Measurements from ENCODE around the gene BRD7. TPM values are rescaled to one million over a fixed set of nuclear protein-coding genes. Genes with fewer than 3 reads are reported as not detected.
A peak's percentile ranks its signal among the peaks of the same experiment; 100 is the strongest.

The BRD7 gene
- total and polyA plus RNA-seq, 7 donors = 34.2 to 56.4 (median 52.0) TPM

DNA sequence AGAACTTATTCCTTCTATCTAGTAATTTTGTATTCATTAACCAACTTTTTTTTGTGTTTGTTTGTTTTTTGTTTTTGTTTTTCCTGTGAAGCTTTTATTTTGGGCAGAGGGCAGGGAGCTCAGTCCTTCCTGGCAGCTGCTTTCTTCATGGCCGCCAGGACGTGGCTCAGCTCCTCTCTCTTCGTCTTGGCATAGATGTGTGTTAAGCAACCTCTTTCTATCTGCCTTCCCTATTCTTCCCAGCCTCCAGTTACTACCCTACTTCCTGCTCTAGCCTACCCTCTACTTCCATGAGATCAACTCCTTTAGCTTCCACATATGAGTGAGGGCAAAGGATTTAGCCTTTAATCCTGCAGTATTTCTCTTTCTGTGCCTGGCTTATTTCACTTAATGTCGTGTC is 8.2 kb upstream of the BRD7 start:
- TF ChIP-seq CTCF (IDR thresholded peaks at IDR 0.05) = no peak
- TF ChIP-seq POLR2AphosphoS5 (IDR thresholded peaks at IDR 0.05) = no peak
- no peak for TF ChIP-seq EP300 (IDR thresholded peaks at IDR 0.05)
- no peak for TF ChIP-seq POLR2A (IDR thresholded peaks at IDR 0.05)
- H3K4me1 ChIP-seq = peaks cover 0 to 18% (median 9%) of the 10 kb centered on the region in 4 donors
- 69 to 70% methylated on average over 4 of the region's 4 CpGs for WGBS, 2 donors

DNA sequence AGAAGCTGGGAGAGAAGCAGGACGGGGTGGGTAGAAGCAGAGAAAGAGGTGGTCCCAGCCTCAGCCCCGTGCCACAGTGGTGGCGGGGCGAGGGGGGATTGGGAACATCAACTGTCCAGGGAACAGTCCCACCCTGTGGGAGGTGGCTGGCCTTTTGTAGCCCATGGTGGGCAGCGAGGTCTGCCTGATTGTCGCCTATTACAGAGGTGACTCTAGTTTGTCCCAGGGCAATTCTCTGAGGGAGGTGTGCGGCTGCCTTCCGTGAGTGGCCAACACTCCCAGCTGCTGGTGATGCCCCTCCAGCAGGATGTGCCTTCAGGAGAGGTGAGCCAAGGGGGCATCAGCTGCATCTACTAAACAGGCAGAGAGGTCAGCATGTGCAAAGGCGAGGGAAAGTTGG is 5.0 kb upstream of the BRD7 start:
- intact Hi-C loops (cut with DNase I) = loop anchor here (2.0 kb wide), 2 partner anchors 175 to 253 kb away; partner anchors contain the start of gene NKD1
- Histone ChIP-seq H3K4me3 (no peak overlapping the region), H3K27ac (peak overlapping the region; percentile 67 to 84 (median 72)), H3K27me3 (no peaks in the 10 kb centered on the region), H3K4me1 (peaks cover 0 to 30% (median 10%) of the 10 kb centered on the region in 4 donors), H3K9me3 (no peaks in the 10 kb centered on the region), H3K36me3 (no peaks in the 10 kb centered on the region)
- whole genome bisulfite sequencing, 2 donors = 90 to 94% methylated on average over 9 of the region's 9 CpGs
- DNase-seq = no peak
- no peak for TF ChIP-seq EP300 (IDR thresholded peaks at IDR 0.05)
- TF ChIP-seq POLR2A (IDR thresholded peaks at IDR 0.05) = no peak
- no peak for TF ChIP-seq POLR2AphosphoS5 (IDR thresholded peaks at IDR 0.05)
- no peak for TF ChIP-seq CTCF (IDR thresholded peaks at IDR 0.05)

More for the DNA sequence above, 8.2 kb upstream of the BRD7 start:
- intact Hi-C loops (cut with DNase I) = no loop called here
- H3K27ac ChIP-seq = no peak overlapping the region
- DNase-seq = no peak
- H3K36me3 ChIP-seq = no peaks in the 10 kb centered on the region
- H3K9me3 ChIP-seq = no peaks in the 10 kb centered on the region
- H3K27me3 ChIP-seq = no peaks in the 10 kb centered on the region
- H3K4me3 ChIP-seq = no peak overlapping the region

- DNase-seq = no peak
- Histone ChIP-seq H3K27me3 (no peaks in the 10 kb centered on the region), H3K4me1 (peaks cover 0 to 30% (median 10%) of the 10 kb centered on the region in 4 donors), H3K36me3 (no peaks in the 10 kb centered on the region), H3K9me3 (no peaks in the 10 kb centered on the region), H3K4me3 (no peak overlapping the region), H3K27ac (peak overlapping the region; percentile 67 to 84 (median 72))
- 65 to 74% methylated on average over 4 of the region's 4 CpGs for WGBS, 2 donors
- TF ChIP-seq POLR2A (IDR thresholded peaks at IDR 0.05) (no peak), POLR2AphosphoS5 (IDR thresholded peaks at IDR 0.05) (no peak), EP300 (IDR thresholded peaks at IDR 0.05) (no peak), CTCF (IDR thresholded peaks at IDR 0.05) (no peak)
- intact Hi-C loops (cut with DNase I) = loop anchor here (2.0 kb wide), 2 partner anchors 175 to 253 kb away; partner anchors contain the start of gene NKD1
Measured at GRCh38 chr16:50373345-50373701, 4.5 kb upstream of the BRD7 start.

- WGBS, 2 donors = 79 to 81% methylated on average over 10 of the region's 10 CpGs
- H3K4me1 ChIP-seq = peaks cover 0 to 32% (median 12%) of the 10 kb centered on the region in 4 donors
- intact Hi-C loops (cut with DNase I) = loop anchor here (2.0 kb wide), 2 partner anchors 176 to 254 kb away; partner anchors contain the start of gene NKD1
- H3K27me3 ChIP-seq = no peaks in the 10 kb centered on the region
- no peaks in the 10 kb centered on the region for H3K9me3 ChIP-seq
- no peaks in the 10 kb centered on the region for H3K36me3 ChIP-seq
- TF ChIP-seq EP300 (IDR thresholded peaks at IDR 0.05) (no peak), CTCF (IDR thresholded peaks at IDR 0.05) (peak in 1 of 4 experiments; percentile 9), POLR2AphosphoS5 (IDR thresholded peaks at IDR 0.05) (peak; percentile 29 to 66 (median 53)), POLR2A (IDR thresholded peaks at IDR 0.05) (no peak)
- H3K27ac ChIP-seq = peak overlapping the region; percentile 67 to 84 (median 72)
- H3K4me3 ChIP-seq = no peak overlapping the region
- peak; percentile 92 for DNase-seq
Measured at GRCh38 chr16:50372611-50373344, 4.0 kb upstream of the BRD7 start.

All from sigmoid colon (tissue), 7 donors.